Colonic mucosa (tissue), 4 donors: Measurements from ENCODE around the gene ATF3. TPM values are rescaled to one million over a fixed set of nuclear protein-coding genes. Genes with fewer than 3 reads are reported as not detected.

Source experiments
- DNase-seq: peaks from one replicate; pipeline ENCODE4 v3.0.0-alpha.2; 2020
- H3K27ac ChIP-seq: fragments of 200-600 bp; one replicate; pipeline ENCODE4 v1.8.0; 2021
- H3K27me3 ChIP-seq: fragments of 200-600 bp; one replicate; pipeline ENCODE4 v1.8.0; 2021
- H3K36me3 ChIP-seq: fragments of 200-600 bp; one replicate; pipeline ENCODE4 v1.8.0; 2021
- H3K4me1 ChIP-seq: fragments of 200-600 bp; one replicate; pipeline ENCODE4 v1.8.0; 2021; ENCODE audit warnings: mild to moderate bottlenecking
- H3K4me3 ChIP-seq: fragments of 200-600 bp; one replicate; pipeline ENCODE4 v1.8.0; 2021
- H3K9ac ChIP-seq, 2 donors: one replicate each; pipeline ENCODE4 v1.7.0; 2013; ENCODE audit warnings: control low read depth in 2 of 2, low read depth in 2 of 2, low read length in 2 of 2
- H3K9me3 ChIP-seq: fragments of 200-600 bp; one replicate; pipeline ENCODE4 v1.8.0; 2021
- intact Hi-C: fragments of 100-400 bp; cut with DNase I; formaldehyde crosslinking; loops from one replicate; pipeline ENCODE4 v1.14.1; 2022
- total RNA-seq, 2 donors: library from RNA; stranded (reverse); fragmentation: NEBNext Ultra II Directional in 1 of 2; extraction: Animal tissue kit (Norgen Biotek cat#: 25700) in 1 of 2; gene quantifications; one replicate each; pipeline ENCODE4 v1.2.1, GENCODE V29; 2021
- TF ChIP-seq, protein P1 (sequence below): fragments of 200-600 bp; IDR thresholded peaks from one replicate; pipeline ENCODE4 v1.8.0; 2022; ENCODE audit warnings: antibody characterized with exemption, mild to moderate bottlenecking
- donor health status: healthy.
- donor health status: DM: no; HTN: no; CAD: no.
- donor health status: DM: no; HTN: no; CAD: no.

Gene ATF3
- total RNA-seq, 2 donors from 2014 or later, result 17.7 to 34.0 TPM

DNA sequence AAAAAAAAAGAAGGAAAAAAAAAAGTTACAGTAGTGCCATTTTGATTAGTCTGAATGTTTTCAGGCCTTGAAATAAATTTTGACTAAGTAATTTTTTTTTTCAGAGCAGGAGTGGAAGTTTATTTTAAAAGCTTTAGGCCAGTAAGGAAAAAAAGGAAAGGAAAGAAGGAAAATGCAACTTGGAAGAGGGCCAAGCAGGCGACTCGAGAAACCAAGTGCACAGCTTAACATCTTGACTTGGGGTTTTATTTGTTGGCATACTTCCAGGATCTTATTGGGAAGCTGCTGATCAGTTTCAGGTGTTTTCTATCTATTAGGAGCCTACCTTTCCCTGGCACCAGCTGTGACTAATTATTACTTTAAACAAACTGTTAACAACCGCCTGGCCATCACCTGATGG, 41.7 kb downstream of the ATF3 start:
- intact Hi-C loops, result no loop called here
- Histone ChIP-seq H3K36me3 (no peaks in the 10 kb centered on the region), H3K4me3 (no peak overlapping the region), H3K9me3 (no peaks in the 10 kb centered on the region), H3K9ac (no peak overlapping the region), H3K27ac (no peak overlapping the region), H3K4me1 (no peaks in the 10 kb centered on the region), H3K27me3 (no peaks in the 10 kb centered on the region)
- TF ChIP-seq, protein P1, sequence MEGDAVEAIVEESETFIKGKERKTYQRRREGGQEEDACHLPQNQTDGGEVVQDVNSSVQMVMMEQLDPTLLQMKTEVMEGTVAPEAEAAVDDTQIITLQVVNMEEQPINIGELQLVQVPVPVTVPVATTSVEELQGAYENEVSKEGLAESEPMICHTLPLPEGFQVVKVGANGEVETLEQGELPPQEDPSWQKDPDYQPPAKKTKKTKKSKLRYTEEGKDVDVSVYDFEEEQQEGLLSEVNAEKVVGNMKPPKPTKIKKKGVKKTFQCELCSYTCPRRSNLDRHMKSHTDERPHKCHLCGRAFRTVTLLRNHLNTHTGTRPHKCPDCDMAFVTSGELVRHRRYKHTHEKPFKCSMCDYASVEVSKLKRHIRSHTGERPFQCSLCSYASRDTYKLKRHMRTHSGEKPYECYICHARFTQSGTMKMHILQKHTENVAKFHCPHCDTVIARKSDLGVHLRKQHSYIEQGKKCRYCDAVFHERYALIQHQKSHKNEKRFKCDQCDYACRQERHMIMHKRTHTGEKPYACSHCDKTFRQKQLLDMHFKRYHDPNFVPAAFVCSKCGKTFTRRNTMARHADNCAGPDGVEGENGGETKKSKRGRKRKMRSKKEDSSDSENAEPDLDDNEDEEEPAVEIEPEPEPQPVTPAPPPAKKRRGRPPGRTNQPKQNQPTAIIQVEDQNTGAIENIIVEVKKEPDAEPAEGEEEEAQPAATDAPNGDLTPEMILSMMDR, result no peak
- no peak for DNase-seq

DNA sequence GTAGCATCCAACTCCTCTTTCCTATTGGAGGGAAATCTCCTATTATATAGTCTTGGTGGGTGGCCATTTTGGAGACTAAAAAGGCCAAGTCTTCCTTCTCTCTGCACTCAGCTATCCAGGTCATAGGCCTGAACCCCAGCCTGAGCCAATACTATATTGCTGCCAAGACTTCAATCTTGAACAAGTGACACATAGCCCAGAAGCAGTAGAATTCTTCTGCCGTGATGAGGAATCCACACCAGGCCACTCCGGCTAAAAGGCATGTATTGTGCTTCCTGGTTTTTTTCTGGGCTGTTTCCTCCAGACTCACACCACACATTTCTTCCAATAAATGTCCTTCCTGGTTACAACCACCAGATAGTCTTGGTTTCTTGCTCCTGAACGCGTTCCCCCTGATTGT, 43.0 kb downstream of the ATF3 start:
- DNase-seq, result no peak
- intact Hi-C loops, result no loop called here
- H3K4me3 ChIP-seq, result no peak overlapping the region
- no peaks in the 10 kb centered on the region for H3K9me3 ChIP-seq
- TF ChIP-seq, protein P1, result no peak
- no peaks in the 10 kb centered on the region for H3K4me1 ChIP-seq
- H3K9ac ChIP-seq, result no peak overlapping the region
- no peak overlapping the region for H3K27ac ChIP-seq
- H3K27me3 ChIP-seq, result no peaks in the 10 kb centered on the region
- H3K36me3 ChIP-seq, result no peaks in the 10 kb centered on the region

- no peak overlapping the region for H3K9ac ChIP-seq
- no peaks in the 10 kb centered on the region for H3K9me3 ChIP-seq
- no peak for DNase-seq
- TF ChIP-seq, protein P1, result no peak
- no peak overlapping the region for H3K27ac ChIP-seq
- intact Hi-C loops, result no loop called here
- no peaks in the 10 kb centered on the region for H3K27me3 ChIP-seq
- H3K36me3 ChIP-seq, result no peaks in the 10 kb centered on the region
- H3K4me3 ChIP-seq, result no peak overlapping the region
- no peaks in the 10 kb centered on the region for H3K4me1 ChIP-seq
Observed at GRCh38 chr1:212651977-212652376, 43.4 kb downstream of the ATF3 start.

GRCh38 chr1:212652609-212653008, 44.0 kb downstream of the ATF3 start:
- H3K36me3 ChIP-seq, result no peaks in the 10 kb centered on the region
- TF ChIP-seq, protein P1, result no peak
- H3K4me3 ChIP-seq, result no peak overlapping the region
- H3K9ac ChIP-seq, result no peak overlapping the region
- no peaks in the 10 kb centered on the region for H3K4me1 ChIP-seq
- DNase-seq, result no peak
- no peak overlapping the region for H3K27ac ChIP-seq
- no peaks in the 10 kb centered on the region for H3K9me3 ChIP-seq
- intact Hi-C loops, result no loop called here
- H3K27me3 ChIP-seq, result no peaks in the 10 kb centered on the region

- Histone ChIP-seq H3K9me3 (no peaks in the 10 kb centered on the region), H3K36me3 (no peaks in the 10 kb centered on the region), H3K9ac (no peak overlapping the region), H3K4me3 (no peak overlapping the region), H3K27ac (no peak overlapping the region), H3K27me3 (no peaks in the 10 kb centered on the region), H3K4me1 (no peaks in the 10 kb centered on the region)
- intact Hi-C loops, result no loop called here
- TF ChIP-seq, protein P1, result no peak
- no peak for DNase-seq
Observed at GRCh38 chr1:212655668-212656440, 47.3 kb downstream of the ATF3 start.
